ENCODE results near the gene ANKRD33B. TPM values are rescaled to one million over a fixed set of nuclear protein-coding genes. Genes with fewer than 3 reads are reported as not detected.
A peak's percentile ranks its signal among the peaks of the same experiment; 100 is the strongest.

The ANKRD33B gene
- polyA plus RNA-seq, 3 donors = 0.05 TPM; not detected in 2

- WGBS (ENCODE audit: insufficient coverage) = no CpG with 5 or more reads among the region's 1 CpG
- Mint-ChIP-seq H3K4me1 (peaks cover 26% of the 10 kb centered on the region), H3K27ac (peak overlapping the region in 6 of 7 donors; percentile 19 to 92 (median 63)), H3K4me3 (no peak overlapping the region), H3K27me3 (ENCODE audit: low read depth in 3 of 3) (peaks cover 0 to 3% (median 0%) of the 10 kb centered on the region in 3 donors), H3K9me3 (peaks cover 0 to 4% (median 0%) of the 10 kb centered on the region in 7 donors), H3K36me3 (no peaks in the 10 kb centered on the region)
- Histone ChIP-seq H3K4me1 (ENCODE audit: control insufficient read depth in 1 of 2, insufficient read depth in 2 of 2, low read length in 2 of 2) (peaks cover 19 to 22% of the 10 kb centered on the region in 2 donors), H3K36me3 (replicated peaks in 1 of 2; ENCODE audit: control insufficient read depth in 1 of 2, insufficient read depth in 2 of 2, low read length in 2 of 2) (no peaks in the 10 kb centered on the region), H2AFZ (ENCODE audit: insufficient read depth, low read depth, low read length, poor library complexity, severe bottlenecking) (no peak overlapping the region), H3K4me2 (replicated peaks; ENCODE audit: extremely low read depth, low read length, poor library complexity, severe bottlenecking) (no peak overlapping the region), H3K4me3 (replicated peaks in 1 of 3; ENCODE audit: low read depth in 2 of 3, low read length in 3 of 3) (no peak overlapping the region), H3K79me2 (ENCODE audit: insufficient read depth, low read length) (peaks cover 5% of the 10 kb centered on the region), H3K27me3 (ENCODE audit: control insufficient read depth in 2 of 2, insufficient read depth in 2 of 2, low read length in 2 of 2) (no peaks in the 10 kb centered on the region), H3K27ac (ENCODE audit: low read depth in 1 of 2, low read length in 2 of 2) (peak overlapping the region; percentile 1 to 57), H3K9ac (ENCODE audit: insufficient read depth, low read length, poor library complexity, severe bottlenecking) (no peak overlapping the region), H3K9me3 (replicated peaks in 1 of 2; ENCODE audit: control insufficient read depth in 1 of 2, insufficient read depth in 1 of 2, low read length in 2 of 2) (no peaks in the 10 kb centered on the region), H4K20me1 (ENCODE audit: insufficient read depth, low read length) (no peaks in the 10 kb centered on the region)
- DNase-seq = peak; percentile 73 to 84 (median 77)
- intact Hi-C loops (cut with micrococcal nuclease) = no loop called here
- TF ChIP-seq CTCF (IDR thresholded peaks at IDR 0.05) = no peak
Measured at GRCh38 chr5:10621832-10622231, 58.0 kb downstream of the ANKRD33B start.

GRCh38 chr5:10622810-10623209 lies 58.9 kb downstream of the ANKRD33B start:
- Histone ChIP-seq H3K9ac (ENCODE audit: insufficient read depth, low read length, poor library complexity, severe bottlenecking) (no peak overlapping the region), H3K27me3 (ENCODE audit: control insufficient read depth in 2 of 2, insufficient read depth in 2 of 2, low read length in 2 of 2) (no peaks in the 10 kb centered on the region), H3K4me2 (replicated peaks; ENCODE audit: extremely low read depth, low read length, poor library complexity, severe bottlenecking) (no peak overlapping the region), H3K36me3 (replicated peaks in 1 of 2; ENCODE audit: control insufficient read depth in 1 of 2, insufficient read depth in 2 of 2, low read length in 2 of 2) (no peaks in the 10 kb centered on the region), H3K9me3 (replicated peaks in 1 of 2; ENCODE audit: control insufficient read depth in 1 of 2, insufficient read depth in 1 of 2, low read length in 2 of 2) (no peaks in the 10 kb centered on the region), H4K20me1 (ENCODE audit: insufficient read depth, low read length) (no peaks in the 10 kb centered on the region), H3K27ac (ENCODE audit: low read depth in 1 of 2, low read length in 2 of 2) (no peak overlapping the region), H3K79me2 (ENCODE audit: insufficient read depth, low read length) (peaks cover 5% of the 10 kb centered on the region), H2AFZ (ENCODE audit: insufficient read depth, low read depth, low read length, poor library complexity, severe bottlenecking) (no peak overlapping the region), H3K4me3 (replicated peaks in 1 of 3; ENCODE audit: low read depth in 2 of 3, low read length in 3 of 3) (no peak overlapping the region), H3K4me1 (ENCODE audit: control insufficient read depth in 1 of 2, insufficient read depth in 2 of 2, low read length in 2 of 2) (peaks cover 29 to 32% of the 10 kb centered on the region in 2 donors)
- no peaks in the 10 kb centered on the region for H3K36me3 Mint-ChIP-seq
- no peak overlapping the region for H3K4me3 Mint-ChIP-seq
- H3K9me3 Mint-ChIP-seq = peaks cover 0 to 4% (median 0%) of the 10 kb centered on the region in 7 donors
- intact Hi-C loops (cut with micrococcal nuclease) = no loop called here
- H3K27ac Mint-ChIP-seq = peak overlapping the region in 1 of 7 donors; percentile 45
- 88% methylated on average over 3 of the region's 4 CpGs for WGBS (ENCODE audit: insufficient coverage)
- TF ChIP-seq CTCF (IDR thresholded peaks at IDR 0.05) = no peak
- H3K27me3 Mint-ChIP-seq (ENCODE audit: low read depth in 3 of 3) = peaks cover 0 to 5% (median 0%) of the 10 kb centered on the region in 3 donors
- H3K4me1 Mint-ChIP-seq = peaks cover 36% of the 10 kb centered on the region
- no peak for DNase-seq

Data from CD14-positive monocyte (primary cell).